Measurements from ENCODE around the gene FECH. TPM values are rescaled to one million over a fixed set of nuclear protein-coding genes. Genes with fewer than 3 reads are reported as not detected.

The FECH gene
- total RNA-seq, 1 donor: 24.5 TPM

DNA sequence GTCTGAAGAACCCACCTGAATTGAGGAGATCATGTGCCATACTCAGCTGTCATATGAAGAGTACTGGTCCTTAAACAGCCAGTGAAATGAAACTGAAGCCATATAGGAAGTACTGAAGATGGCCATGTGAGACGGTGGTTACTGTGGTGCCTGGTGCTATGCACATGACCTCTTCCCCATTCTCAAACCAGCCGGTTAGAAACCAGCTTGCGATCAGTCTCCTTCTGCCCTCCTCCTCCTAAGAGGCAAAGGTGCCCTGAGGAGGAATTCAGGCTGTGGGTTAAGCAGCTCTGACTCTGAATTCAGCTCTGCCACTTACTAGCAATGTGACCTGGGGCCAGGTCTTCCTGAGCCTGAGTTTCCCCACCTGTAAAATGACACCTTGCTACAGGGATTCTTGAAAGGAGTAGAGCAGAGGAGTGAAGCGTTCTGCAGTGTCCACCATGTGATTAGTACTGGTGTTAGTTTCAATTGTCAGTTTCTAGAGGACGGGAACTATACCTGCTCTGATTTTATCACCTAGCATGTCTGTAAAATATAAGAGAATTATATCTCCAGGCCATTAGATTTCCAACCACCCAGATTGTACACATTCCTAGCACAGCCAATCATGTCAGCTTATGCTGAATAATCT, 5.1 kb downstream of the FECH start:
- peak in 2 of 3 donors; percentile 64 to 82 for DNase-seq (ENCODE audit: low read depth in 2 of 3, low spot score in 2 of 3)

DNA sequence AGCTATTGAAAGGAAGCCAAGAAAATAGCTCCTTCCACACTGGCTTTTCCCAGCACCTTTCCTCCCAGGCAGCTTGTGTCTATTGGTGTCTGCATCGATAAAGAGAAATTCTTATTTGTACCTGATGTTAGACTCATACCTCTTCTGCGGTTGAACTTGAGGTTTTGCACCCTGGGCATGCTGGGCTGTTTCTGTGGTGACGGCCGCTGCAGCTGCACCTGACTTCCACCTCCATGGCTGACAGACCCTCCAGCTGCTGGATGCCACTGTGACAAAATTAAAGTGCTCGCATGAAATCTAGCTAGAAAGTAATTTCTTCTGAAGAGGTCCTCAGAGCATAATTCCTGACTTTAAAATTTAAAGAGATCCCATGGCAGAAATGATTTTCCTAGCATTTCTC, 6.6 kb downstream of the FECH start:
- no peak for DNase-seq (ENCODE audit: low read depth in 2 of 3, low spot score in 2 of 3)

DNA sequence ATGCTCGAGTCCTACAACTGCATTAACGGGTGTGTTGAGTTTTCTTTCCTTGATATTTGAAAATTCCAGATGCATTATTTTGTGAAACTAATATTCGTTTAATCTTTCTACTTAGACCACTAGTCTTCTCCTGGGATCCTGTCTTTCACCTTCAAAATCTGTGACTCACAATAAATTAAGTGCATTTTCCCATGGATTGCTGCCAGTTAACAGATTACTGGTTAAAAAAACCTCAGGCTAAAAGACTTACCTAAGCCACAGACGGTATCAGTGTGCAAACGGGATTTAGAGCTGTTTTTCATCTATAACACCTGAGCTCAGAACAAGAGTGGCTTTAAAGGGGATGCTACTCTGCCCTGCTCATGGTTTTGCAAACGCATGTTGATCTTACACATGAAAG, 10.2 kb downstream of the FECH start:
- no peak for DNase-seq (ENCODE audit: low read depth in 2 of 3, low spot score in 2 of 3)

DNA sequence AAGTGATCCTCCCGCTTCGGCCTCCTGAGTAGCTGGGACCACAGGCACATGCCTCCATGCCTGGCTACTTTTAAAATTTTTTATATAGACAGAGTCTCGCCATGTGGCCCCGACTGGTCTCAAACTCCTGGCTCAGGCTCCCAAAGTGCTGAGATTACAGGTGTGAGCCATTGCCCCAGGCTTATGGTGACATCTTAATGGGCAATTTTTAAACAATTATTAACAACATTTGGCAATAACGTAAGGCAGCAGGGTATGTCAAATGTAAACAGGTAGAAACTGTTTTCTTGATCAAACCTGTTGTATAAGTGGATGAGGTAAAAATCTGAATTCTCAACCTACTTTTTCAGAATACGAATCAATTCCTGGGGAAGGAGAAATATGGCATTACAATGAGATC, 11.0 kb downstream of the FECH start:
- no peak for DNase-seq (ENCODE audit: low read depth in 2 of 3, low spot score in 2 of 3)

DNA sequence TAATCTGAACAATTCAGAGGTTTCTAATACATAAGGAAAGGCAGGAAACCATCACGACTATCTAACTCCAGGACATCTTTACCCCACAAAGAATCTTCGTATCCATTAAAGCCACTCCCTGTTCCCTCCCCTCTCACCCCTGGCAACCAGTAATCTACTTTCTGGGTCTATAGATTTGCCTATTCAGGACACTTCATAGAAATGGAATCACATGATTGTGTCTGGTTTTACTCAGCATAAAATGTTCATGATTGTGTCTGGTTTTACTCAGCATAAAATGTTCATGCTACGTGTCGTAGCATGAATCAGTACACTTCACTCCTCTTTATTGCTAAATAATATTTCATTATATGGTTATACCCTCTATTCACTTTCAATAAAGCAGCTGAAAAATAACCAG, 11.6 kb downstream of the FECH start:
- no peak for DNase-seq (ENCODE audit: low read depth in 2 of 3, low spot score in 2 of 3)

DNA sequence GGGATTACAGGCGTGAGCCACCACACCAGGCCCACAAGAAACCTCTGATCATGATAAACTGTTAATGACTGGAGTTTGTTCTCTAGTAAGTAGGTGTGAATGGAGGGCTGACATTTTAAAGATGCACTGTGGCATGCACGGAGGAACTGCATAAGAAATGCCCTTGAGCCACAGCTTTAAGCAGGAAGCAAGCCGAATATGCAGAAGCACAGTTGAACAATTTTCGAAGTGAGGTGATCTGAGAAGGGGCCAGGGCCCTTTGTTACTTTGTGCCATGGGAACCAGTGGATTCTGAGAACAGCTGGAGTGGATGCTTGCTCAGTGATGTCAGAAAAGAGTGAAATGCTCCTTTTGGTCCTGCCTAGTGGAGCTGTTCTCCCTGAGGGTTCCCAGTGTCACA, 16.3 kb downstream of the FECH start:
- DNase-seq (ENCODE audit: low read depth in 2 of 3, low spot score in 2 of 3): no peak

DNA sequence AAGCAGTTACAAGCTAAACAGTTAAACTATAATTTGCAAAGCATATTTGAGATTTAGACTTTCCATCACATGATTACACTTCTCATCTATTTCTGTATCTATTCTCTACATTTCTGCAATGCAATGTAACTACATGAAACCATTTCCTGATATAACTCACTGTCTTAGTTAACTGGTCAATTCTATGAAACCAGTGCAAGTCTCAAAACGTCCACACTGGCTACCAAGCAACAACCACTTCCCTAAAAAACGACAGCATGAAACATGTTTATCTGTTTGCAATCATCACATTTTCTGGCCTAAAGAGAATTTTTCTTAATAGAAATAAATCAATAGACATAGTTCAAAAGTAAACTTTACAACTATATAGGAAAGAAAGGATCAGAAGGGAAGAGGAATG, 17.4 kb downstream of the FECH start:
- DNase-seq (ENCODE audit: low read depth in 2 of 3, low spot score in 2 of 3): no peak

DNA sequence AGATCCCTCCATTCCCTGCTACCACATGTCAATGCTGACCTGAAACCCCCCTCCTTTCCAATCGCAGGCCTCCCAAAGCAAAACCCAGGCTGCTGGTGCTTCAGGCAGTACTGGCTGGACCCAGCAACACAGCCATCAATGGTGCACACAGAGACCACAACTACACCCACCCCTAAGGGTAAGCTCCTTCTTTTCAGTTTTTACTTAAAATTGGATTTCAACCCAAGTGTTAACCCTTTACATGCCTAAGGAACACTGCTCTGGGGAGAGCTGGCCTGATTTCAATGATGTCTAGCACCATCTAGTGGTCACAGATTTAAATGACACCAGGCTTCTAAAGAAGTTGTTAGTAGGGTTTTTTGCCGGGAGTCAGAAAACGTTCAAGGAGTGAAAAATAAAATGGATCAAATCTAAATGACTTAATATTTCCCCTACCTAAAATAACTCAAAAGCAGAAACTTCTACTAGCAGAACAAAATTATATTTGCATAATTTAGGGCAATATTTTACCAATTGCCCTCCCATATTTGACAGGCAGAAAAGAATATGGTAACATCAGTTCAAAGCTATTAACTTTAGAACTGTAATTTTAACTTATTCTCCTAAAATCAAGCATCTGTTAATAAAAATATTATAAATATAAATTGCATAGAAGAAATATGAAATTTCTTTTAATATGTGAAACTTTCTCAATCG, 24.6 kb downstream of the FECH start:
- peak; percentile 13 to 60 (median 33) for DNase-seq (ENCODE audit: low read depth in 2 of 3, low spot score in 2 of 3)

DNA sequence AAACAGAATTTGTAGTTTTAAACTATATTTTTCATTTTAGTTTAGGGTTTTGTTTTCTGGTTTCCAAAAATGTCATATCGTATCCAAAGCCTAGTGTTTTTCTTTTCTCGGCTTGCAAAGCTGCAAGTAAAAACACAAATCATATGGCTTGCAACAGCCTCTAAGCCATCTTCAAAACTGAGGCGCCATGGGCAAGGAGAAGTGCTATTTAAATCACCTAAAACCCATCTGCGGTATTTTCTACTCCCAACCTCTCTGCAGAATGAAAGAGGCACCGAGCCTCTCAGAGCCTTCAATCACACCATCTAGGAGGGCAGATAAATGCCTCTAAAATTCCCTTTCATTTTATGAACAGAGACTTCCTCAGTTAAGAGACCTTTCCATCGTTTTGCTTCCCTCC, 25.2 kb downstream of the FECH start:
- DNase-seq (ENCODE audit: low read depth in 2 of 3, low spot score in 2 of 3): no peak

DNA sequence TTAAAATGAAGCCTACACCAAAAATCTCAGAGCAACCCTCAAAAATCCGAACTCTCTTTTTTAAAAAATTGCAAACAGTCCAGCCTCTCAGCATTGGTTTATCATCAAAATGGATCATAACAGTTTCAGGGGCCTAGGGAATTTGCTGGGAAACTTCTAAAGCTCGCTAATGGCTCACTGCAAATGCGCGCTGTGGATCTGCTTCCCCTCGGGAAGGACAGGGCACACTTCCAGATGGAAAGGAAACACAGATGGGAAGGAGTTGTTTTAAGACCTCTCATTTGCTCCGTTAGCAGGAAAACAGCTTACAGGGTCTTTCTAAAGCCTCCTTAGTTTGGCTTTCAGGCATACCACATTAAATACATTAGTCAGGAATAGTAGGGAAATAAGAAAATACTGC, 27.2 kb downstream of the FECH start:
- DNase-seq (ENCODE audit: low read depth in 2 of 3, low spot score in 2 of 3): no peak

DNA sequence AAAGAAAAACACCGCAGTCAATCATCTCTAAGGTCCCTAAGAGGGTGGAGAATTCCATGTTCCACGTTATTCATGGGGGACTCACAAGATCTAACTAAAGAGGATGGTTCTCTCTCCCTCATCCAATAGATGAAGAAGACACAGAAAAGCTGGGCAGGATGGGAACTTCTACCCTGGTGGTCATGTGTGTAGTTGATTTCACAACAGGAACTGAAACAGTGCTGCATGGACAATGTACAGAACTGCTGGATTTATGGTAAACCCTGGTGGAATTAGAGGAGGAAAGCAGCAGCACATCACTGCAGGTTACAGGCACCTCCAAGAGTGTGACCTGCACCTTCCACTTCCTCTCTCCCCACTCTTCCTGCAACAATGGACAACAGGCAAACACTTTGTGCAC, 31.4 kb downstream of the FECH start:
- DNase-seq (ENCODE audit: low read depth in 2 of 3, low spot score in 2 of 3): no peak

DNA sequence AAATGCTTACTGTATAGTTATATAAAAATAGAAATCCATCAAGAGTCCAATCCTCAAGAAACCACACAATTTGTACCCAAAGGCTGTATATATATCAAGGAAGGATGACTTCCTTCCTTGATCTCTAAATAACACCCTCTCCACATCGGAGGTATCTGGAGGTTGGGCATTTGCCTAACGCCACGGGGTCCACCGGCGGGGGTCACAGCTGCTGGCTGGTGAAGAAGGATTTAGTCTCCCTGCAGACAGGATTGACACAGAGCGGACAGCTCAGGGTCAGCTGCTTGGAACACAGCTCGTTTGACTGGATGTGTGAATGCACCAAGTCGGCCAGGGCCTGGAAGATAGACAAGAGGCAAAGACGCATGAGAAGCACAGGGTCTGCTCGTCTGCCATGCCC, 36.0 kb downstream of the FECH start:
- no peak for DNase-seq (ENCODE audit: low read depth in 2 of 3, low spot score in 2 of 3)

DNA sequence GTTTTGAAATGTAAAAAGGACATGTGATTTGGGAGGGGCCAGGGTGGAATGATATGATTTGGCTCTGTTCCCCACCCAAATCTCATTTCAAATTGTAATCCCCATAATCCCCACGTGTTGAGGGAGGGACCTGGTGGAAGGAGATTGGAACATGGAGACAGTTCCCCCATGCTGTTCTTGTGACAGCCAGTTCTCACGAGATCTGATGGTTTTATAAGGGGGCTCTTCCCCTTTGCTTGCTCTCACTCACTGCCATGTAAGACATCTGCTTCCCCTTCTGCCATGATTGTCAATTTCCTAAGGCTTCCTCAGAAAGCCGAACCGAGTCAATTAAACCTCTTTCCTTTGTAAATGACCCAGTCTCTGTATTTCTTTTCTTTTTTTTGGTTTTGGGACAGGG, 39.2 kb downstream of the FECH start:
- DNase-seq (ENCODE audit: low read depth in 2 of 3, low spot score in 2 of 3): no peak

DNA sequence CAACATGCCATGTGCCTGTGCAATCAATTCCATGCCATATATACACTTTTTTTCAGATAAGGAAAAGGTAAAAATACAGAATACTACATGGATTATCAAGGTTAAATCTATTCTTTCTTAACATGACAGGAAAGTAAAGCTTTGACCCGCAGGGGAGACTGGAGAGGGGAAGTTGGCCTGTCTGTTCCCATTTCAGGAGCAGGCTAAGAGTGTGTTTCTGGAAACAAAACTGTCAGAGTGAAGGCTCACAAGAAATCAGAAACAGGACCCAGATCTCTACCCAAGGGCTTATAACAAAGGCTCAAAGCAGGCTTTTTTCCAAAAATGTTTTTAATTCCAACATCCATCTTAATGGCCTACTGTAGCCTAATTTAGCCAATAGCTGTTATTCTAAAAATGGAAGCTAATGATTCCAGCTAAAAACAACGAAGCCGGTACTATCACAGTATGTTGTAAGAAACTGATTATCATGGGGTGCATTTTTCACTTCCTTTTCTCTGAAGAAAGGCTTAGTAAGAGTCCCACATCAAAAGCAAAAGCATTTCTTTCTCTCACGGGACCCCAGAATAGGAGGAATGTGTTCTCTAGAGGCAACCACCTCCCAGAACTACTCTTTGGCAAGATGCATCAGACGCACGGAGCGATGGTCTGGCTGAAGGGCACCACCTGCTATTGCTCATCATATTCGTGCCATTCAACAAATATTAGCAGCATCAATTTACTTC, 41.4 kb downstream of the FECH start:
- no peak for DNase-seq (ENCODE audit: low read depth in 2 of 3, low spot score in 2 of 3)

DNA sequence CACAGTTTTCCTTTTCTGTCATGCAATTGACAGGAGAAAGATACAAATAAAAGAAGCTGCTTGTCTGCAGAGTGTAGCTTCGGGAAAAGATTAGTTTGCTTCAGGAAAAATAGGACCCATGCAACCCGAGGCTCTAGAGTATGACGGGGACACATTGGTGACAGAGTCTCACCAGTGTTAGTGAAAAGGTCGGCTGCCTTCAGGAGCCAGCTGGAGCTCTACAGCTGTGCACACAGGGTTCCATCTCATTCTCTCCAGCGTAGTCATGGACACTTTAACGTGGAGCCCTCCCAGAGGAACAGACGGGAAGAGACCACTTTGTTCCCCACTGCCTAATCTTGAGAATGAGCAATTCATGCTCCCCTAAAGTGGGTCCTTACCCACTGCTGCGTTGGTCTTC, 42.9 kb downstream of the FECH start:
- DNase-seq (ENCODE audit: low read depth in 2 of 3, low spot score in 2 of 3): no peak

DNA sequence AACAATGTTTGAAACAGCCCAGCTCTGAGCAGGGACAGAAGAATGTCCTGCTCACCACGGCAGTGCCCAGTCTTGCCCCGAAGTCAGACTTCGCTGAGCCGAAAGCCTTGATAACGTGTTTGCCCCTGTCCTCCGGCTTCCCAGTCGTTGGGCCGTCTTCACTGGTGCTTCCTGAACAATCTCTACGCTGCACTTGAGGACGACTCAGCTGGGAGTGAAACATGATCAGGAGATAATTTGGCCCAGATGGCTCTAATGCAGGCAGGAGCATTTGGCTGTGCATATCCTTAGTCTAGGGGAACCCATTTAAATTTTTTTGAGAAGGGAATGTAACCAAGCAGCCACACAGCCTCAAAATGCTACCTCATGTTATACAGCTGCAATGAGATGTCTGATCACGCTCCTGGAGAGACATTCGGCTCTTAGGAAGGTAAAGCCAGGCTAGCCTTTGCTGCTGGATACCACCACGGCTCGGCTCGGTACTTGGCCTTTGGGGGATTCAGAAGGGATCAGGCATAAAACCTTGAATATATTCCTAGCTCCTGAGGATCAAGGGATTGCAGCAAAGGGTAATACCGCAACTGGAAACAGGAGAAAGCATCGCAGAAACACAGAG, 43.6 kb downstream of the FECH start:
- no peak for DNase-seq (ENCODE audit: low read depth in 2 of 3, low spot score in 2 of 3)

DNA sequence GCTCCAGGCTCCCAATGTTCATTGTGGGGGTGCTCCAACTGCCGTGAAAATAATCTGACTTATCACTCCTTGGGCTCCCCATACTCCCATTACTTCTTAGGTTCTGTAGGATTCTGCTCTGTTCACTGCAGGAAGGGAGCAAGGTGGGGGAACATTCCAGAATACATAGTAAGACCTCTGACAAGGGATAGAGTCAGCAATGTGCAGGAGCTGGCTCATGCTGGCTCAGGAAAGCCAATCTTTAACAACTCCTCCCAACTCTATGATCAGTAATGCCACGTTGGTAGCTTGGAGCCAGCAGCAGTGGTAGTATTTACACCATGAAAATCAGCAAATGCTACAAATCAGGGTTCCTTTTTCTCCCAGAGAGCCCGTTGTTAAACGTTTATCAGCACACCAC, 44.4 kb downstream of the FECH start:
- DNase-seq (ENCODE audit: low read depth in 2 of 3, low spot score in 2 of 3): no peak

DNA sequence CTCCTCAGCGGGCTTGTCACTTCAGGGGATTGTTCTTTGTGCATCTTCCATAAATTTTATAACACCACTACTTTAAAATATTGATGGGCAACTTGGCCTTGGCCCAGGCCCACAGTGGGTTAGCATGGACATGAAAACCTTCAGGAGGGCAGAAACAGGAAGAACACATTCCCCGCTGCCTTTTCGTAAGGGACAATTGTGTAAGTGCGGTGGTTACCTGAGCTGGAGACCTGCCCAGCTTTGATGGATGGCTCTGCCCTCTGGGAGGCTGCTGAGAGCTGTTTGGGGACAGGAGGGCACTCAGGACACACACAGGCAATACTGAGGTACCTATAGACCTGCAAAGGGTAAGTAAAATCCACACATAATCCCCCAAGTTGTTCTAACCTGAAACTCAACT, 46.8 kb downstream of the FECH start:
- no peak for DNase-seq (ENCODE audit: low read depth in 2 of 3, low spot score in 2 of 3)

DNA sequence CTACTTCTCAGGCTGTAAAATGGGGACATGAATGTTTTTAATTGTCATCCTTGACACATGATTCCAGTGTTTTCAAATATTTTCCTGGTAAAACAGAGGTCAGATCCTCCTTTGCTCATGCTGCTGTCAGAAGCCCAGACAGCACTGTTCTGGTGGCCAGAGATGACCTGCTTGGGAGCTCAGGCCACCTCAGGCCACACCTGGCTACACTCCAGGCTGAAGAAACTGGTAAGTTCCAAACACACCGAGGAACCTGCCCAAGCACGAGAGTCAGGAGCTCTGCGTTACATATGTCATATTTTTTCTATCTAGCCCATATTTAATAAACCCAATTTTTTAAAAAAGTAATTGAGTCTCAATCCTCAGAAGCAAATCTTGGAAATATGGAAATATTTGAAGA, 47.9 kb downstream of the FECH start:
- DNase-seq (ENCODE audit: low read depth in 2 of 3, low spot score in 2 of 3): no peak

DNA sequence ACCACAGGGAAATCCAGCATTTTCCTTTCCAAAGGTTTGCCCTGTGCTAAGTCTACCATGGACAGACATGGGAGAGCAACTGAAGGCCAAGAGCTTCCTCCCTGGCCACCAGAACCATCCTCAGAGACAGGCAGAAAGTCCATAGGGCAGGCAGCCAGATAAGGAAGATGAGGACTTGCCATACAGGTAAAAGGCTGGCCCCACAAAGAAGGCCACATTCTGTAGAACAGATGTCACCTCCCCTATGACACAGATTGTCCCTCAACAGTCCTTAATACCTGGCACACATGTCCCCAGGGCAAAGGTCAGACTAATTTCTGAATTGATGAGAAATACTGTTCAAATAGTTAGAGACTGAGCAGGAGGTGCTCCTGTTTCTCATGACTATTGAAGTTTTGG, 52.0 kb downstream of the FECH start:
- DNase-seq (ENCODE audit: low read depth in 2 of 3, low spot score in 2 of 3): no peak

DNA sequence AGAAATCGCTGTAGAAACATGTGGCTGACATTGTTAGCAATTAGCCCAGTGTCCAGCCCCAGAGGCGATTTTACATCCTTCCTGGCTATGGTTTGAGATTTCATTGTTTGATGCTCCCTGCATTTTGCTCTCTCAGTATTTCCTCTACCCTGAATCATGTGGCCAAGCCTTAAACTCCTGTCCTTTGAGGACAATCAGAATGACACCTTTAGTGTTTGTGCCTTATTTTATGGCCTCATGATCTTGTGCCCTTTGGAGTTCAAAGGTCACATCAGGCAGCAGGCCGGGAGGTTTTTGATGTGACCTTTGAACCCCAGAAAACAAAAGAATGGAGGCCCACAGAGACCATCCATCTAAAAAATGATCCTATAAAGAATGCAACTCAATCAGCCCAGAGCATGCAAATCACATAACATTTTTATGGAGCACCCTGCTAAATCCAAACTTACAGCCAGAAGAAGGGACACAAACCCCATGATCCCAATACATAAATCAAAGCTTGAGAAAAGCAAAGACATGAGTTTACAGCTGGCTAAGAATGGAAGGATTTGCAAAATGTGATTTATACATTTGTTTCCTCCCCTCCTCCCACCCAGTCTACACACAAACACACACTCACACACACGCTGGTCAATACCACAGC, 52.5 kb downstream of the FECH start:
- no peak for DNase-seq (ENCODE audit: low read depth in 2 of 3, low spot score in 2 of 3)

All from hematopoietic multipotent progenitor cell (in vitro differentiated cells).